ENCODE results near the gene HMSD. TPM values are rescaled to one million over a fixed set of nuclear protein-coding genes. Genes with fewer than 3 reads are reported as not detected.

HMSD gene
- total and polyA plus RNA-seq, 2 of the 4 experiments (the other 2 are of a cell fraction) = 0.17 to 0.36 TPM

DNA sequence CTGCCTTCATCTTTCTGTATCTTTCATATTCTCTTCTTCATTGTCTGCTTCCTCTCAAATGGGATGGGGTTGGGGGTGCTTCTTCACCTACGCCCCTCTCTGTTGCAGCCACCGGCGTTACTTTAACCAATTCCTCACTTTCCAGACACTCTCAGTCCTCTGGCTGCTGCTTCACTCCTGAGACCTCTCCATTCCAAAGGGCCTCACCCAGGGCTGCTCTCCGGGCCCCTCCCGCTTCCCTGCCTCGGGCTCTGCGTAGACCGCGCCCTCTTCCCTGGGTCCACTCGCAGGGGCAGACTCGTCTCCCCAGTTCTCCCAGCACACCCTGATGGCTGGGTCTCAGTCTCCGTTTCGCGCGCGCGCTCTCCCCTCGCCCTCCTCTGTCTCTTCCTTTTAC lies 21.7 kb downstream of the HMSD start (continued):
- TF ChIP-seq, protein P1, sequence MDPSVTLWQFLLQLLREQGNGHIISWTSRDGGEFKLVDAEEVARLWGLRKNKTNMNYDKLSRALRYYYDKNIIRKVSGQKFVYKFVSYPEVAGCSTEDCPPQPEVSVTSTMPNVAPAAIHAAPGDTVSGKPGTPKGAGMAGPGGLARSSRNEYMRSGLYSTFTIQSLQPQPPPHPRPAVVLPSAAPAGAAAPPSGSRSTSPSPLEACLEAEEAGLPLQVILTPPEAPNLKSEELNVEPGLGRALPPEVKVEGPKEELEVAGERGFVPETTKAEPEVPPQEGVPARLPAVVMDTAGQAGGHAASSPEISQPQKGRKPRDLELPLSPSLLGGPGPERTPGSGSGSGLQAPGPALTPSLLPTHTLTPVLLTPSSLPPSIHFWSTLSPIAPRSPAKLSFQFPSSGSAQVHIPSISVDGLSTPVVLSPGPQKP (IDR thresholded peaks at IDR 0.05; ENCODE audit: borderline replicate concordance, low read depth, low read length) = no peak
- no peak for TF ChIP-seq BHLHE40 (IDR thresholded peaks at IDR 0.05; ENCODE audit: low read depth, low read length)

DNA sequence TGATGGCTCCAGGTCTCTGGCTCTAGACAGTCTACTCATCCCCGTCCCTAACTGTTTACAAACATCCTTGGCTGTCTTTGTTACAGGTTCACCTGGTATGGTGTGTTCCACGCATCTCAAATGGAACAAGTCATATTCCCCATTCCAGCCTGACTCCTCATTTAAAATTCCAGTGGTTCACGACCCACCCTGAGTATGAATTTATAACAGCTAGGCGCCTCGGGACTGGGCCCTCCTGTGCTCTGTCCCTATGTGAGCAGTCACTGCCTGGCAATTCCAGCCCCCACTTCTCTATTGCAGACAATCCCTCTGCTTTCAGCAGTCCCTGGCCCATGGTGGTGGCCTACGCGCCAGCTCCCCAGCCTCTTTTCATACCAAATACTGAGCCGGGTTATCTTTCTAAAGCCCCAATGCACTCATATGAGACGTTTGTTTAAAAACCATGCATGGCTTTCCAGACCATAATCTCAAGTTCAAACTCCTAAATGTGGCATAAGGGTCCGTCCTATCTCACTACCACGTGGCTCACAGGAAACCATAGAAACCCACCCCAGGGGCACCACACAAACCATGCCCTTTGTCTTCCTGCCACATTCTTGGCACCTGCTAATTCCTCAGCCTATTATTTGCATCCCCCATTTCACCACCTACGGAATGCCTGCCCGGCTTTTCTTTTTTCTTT lies 22.4 kb downstream of the HMSD start:
- Histone ChIP-seq H2BK20ac (ENCODE audit: low read depth, low read length) (peak overlapping the region; percentile 27), H4K91ac (ENCODE audit: insufficient read depth, low read depth, low read length) (peak overlapping the region; percentile 92), H4K20me1 (ENCODE audit: insufficient read depth, low read length) (no peaks in the 10 kb centered on the region), H2BK15ac (ENCODE audit: low read depth, low read length) (peak overlapping the region; percentile 76; the same call in 1 of the 3 replicates), H2AK5ac (ENCODE audit: low read depth, low read length) (peak overlapping the region; percentile 82), H3K56ac (ENCODE audit: extremely low read depth, insufficient read depth, low read length) (peak overlapping the region; percentile 91), H3K4me2 (ENCODE audit: low read depth, low read length) (peak overlapping the region; percentile 90), H3K14ac (replicated peaks; ENCODE audit: low read depth, low read length) (peak overlapping the region; percentile 89), H3K36me3 (ENCODE audit: control insufficient read depth, insufficient read depth, low read length) (no peaks in the 10 kb centered on the region), H3K4ac (ENCODE audit: low read depth, low read length) (peak overlapping the region; percentile 97), H3K27me3 (ENCODE audit: control insufficient read depth, insufficient read depth, low read length) (no peaks in the 10 kb centered on the region), H3K18ac (ENCODE audit: low read depth, low read length) (peak overlapping the region; percentile 75), H4K5ac (ENCODE audit: low read depth, low read length) (peak overlapping the region; percentile 92), H3K4me3 (ENCODE audit: insufficient read depth, low read depth, low read length) (peak overlapping the region; percentile 61; the same call in 1 of the 2 replicates), H3K27ac (ENCODE audit: insufficient read depth, low read length) (peak overlapping the region; percentile 86), H3K79me1 (ENCODE audit: low read depth in 1 of 2, low read length in 2 of 2) (peaks cover 13 to 30% of the 10 kb centered on the region in 2 experiments; a peak in 3 of 4 replicates), H2AK9ac (replicated peaks; ENCODE audit: low read depth, low read length, poor library complexity) (peak overlapping the region; percentile 93), H2BK5ac (ENCODE audit: low read depth, low read length, poor library complexity, severe bottlenecking) (peak overlapping the region; percentile 76), H3K9me1 (ENCODE audit: insufficient read depth, low read length) (peaks cover 8% of the 10 kb centered on the region), H3K9me3 (ENCODE audit: control insufficient read depth, insufficient read depth, low read length) (no peaks in the 10 kb centered on the region), H3K4me1 (ENCODE audit: control insufficient read depth, insufficient read depth, low read length) (peaks cover 12% of the 10 kb centered on the region), H2BK120ac (ENCODE audit: low read depth, low read length) (peak overlapping the region; percentile 67), H3K9ac (ENCODE audit: low read depth, low read length) (peak overlapping the region; percentile 81), H2AFZ (replicated peaks; ENCODE audit: low read length, poor library complexity) (peak overlapping the region; percentile 92), H4K8ac (ENCODE audit: low read depth in 2 of 2, low read length in 2 of 2) (peak overlapping the region; percentile 77 to 96), H3K23ac (ENCODE audit: low read depth, low read length) (peak overlapping the region; percentile 81)
- dilution Hi-C loops (cut with HindIII; ENCODE audit: low sequenced_read_pairs, unreplicated experiment) = no loop called here
- intact Hi-C loops (cut with micrococcal nuclease) = no loop called here
- BruUV-seq (replicated peaks) = TSS peak; percentile 25
- DNase-seq (no peak), ATAC-seq (ENCODE audit: low read depth) (no peak)
- ChIA-PET POLR2A (ENCODE audit: unreplicated experiment) (no interaction called here), CTCF (no interaction called here)
- in situ Hi-C loops (cut with MboI; ENCODE audit: low sequenced_read_pairs) = no loop called here
- 73% methylated on average over 5 of the region's 13 CpGs; no CpG with 5 or more reads in 1 of the 2 experiments for WGBS, 2 experiments (ENCODE audit: extremely low coverage in 2 of 2, insufficient read length in 1 of 2)
- TF ChIP-seq MAFK (IDR thresholded peaks at IDR 0.05; ENCODE audit: low read depth, low read length) (no peak), MXI1 (IDR thresholded peaks at IDR 0.05; ENCODE audit: borderline replicate concordance, low read depth, low read length) (no peak), RCOR1 (IDR thresholded peaks at IDR 0.05; ENCODE audit: insufficient replicate concordance, low read length) (no peak), RFX5 (IDR thresholded peaks at IDR 0.05; ENCODE audit: low read depth, low read length) (no peak), SMC3 (IDR thresholded peaks at IDR 0.05; ENCODE audit: low read depth, low read length) (no peak), MAZ (IDR thresholded peaks at IDR 0.05; ENCODE audit: borderline replicate concordance, low read depth, low read length) (no peak), RAD21 (IDR thresholded peaks at IDR 0.05; ENCODE audit: low read length) (no peak), POLR2A (IDR thresholded peaks at IDR 0.05; ENCODE audit: low read depth, low read length) (no peak), CHD1 (IDR thresholded peaks at IDR 0.05; ENCODE audit: low read depth, low read length) (no peak)
- TF ChIP-seq, protein P1 (IDR thresholded peaks at IDR 0.05; ENCODE audit: borderline replicate concordance, low read depth, low read length) = no peak
- TF ChIP-seq, protein P2, sequence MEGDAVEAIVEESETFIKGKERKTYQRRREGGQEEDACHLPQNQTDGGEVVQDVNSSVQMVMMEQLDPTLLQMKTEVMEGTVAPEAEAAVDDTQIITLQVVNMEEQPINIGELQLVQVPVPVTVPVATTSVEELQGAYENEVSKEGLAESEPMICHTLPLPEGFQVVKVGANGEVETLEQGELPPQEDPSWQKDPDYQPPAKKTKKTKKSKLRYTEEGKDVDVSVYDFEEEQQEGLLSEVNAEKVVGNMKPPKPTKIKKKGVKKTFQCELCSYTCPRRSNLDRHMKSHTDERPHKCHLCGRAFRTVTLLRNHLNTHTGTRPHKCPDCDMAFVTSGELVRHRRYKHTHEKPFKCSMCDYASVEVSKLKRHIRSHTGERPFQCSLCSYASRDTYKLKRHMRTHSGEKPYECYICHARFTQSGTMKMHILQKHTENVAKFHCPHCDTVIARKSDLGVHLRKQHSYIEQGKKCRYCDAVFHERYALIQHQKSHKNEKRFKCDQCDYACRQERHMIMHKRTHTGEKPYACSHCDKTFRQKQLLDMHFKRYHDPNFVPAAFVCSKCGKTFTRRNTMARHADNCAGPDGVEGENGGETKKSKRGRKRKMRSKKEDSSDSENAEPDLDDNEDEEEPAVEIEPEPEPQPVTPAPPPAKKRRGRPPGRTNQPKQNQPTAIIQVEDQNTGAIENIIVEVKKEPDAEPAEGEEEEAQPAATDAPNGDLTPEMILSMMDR (conservative IDR thresholded peaks at IDR 0.05; ENCODE audit: low read depth, low read length) = no peak

All from IMR-90 (cell line).